Activated T-helper 1 cell treated with Interleukin-2 at 50 U/mL for 16 hours (primary cell): ENCODE results near the gene MTHFS.
"Not testable (repeated sequence)": the region's sequence is repeated elsewhere in the genome, so short reads cannot be mapped to it uniquely, and the experiment has no call there.

Experiments used
- DNase-seq: peaks from one replicate; pipeline ENCODE4 v3.0.0-alpha.2; 2020; ENCODE audit warnings: low read depth

MTHFS gene

DNA sequence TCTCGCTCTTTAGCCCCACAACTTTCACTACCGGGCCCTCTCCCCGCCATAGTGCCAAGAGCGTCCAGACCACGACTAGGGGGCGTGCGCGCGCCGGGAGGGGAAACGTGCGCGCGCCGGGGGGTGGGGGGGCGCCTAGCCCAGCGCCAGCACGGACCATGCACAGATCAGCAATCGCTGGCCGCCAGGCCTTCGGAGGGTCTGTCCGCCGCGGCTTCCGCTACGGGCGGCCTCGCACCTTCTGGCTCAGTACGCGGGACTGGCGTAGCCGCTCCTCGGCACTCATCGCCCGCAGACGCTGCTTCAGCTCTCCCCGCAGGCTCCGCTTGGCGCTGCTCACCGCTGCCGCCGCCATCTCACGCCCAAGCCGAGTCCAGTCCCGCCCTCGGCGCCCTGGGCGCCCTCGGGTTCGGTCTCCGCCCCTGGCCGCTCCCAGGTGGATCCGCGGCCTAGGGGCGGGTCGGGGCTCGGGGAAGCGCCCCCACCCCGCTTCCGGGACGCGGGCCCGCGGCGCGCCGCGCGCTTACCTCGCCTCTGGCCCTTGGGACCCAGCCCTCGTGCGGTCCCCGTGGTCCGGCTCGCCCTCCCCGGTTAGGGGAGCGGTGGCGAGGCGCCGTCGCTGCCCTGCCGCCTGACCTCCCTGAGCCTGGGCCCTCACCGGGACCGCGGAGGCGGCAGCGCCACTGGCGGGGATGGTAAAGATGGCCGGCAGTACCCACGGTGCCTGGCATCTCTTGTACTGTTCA, at the start of gene MTHFS:
MTHFS (minus strand) TSS at position 381 of the 746 bp plus-strand sequence; CDS start at position 355, 26 bp downstream.
- peak; percentile 76 for DNase-seq

DNA sequence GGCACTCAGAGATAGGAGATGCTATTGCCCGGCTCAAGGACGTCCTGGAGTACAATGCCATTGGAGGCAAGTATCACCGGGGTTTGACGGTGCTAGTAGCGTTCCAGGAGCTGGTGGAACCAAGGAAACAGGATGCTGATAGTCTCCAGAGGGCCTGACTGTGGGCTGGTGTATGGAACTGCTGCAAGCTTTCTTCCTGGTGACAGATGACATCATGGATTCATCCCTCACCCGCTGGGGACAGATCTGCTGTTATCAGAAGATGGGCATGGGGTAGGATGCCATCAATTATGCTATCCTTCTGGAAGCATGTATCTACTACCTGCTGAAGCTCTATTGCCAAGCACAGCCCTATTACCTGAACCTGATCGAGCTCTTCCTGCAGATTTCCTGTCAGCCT, 47.8 kb upstream of the MTHFS start:
- no peak for DNase-seq

DNA sequence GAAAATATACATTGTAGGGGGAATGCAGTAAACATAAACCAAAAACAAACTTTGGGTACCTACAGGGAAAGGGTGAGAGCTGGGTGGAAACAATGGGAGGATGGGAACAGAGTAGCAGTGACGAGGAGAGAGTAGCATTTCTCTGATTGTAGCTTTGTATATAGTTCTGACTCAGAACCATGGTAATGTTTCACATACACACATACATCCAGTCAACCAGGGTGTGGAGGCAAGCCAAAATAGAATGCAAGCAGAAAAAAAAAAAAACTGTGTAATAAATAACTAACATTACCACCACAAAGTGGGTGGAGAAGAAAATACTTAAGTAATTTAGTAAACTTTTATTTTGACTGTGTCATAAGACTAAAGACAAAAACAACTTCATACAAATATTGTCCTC, 47.0 kb upstream of the MTHFS start:
- no peak for DNase-seq

DNA sequence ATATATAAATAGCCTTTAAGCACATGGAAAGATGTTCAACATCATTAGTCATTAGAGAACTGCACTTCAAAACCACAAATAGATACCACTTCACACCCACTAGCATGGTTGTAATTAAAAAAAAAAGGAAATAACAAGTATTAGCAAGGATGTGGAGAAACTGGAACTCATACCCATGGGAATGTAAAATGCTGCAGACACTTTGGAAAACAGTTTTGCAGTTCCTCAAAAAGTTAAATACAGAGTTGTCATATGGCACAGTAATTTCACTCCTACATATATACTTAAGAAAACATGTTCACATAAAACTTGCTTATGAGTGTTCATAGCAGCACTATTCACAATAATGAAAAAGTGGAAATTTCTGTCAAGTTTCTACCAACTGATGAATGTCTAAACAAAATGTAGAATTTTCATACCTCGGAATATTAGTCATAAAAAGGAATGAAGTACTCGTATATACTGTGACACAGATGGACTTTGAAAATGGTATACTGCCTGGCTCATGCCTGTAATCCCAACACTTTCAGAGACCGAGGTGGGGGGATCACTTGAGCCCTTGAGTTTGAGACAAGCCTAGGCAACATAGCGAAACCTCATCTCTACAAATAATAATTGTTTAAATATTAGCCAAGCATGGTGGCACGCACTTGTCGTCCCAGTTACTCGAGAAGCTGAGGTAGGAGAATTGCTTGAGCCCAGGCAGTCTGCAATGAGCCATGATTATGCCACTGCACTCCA, 46.1 kb upstream of the MTHFS start:
- no peak for DNase-seq

DNA sequence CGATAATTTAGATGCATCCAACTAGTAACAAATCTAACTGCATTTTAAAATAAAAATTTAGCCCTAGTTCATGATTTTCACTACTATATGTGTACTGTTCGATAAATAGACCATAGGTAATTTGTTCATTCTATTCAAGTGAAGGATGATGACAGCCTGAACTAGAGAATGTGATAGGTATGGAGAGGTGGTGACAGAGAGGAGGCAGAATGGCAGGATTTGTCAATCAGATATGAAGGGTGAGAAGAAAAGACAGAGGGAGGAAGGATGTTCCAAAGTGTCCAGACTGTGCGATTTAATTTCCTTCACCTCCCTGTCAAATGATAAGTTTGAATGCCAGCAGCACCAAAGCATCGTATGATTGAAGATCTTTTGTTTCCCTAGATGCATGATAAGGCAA, 42.6 kb upstream of the MTHFS start:
- no peak for DNase-seq

DNA sequence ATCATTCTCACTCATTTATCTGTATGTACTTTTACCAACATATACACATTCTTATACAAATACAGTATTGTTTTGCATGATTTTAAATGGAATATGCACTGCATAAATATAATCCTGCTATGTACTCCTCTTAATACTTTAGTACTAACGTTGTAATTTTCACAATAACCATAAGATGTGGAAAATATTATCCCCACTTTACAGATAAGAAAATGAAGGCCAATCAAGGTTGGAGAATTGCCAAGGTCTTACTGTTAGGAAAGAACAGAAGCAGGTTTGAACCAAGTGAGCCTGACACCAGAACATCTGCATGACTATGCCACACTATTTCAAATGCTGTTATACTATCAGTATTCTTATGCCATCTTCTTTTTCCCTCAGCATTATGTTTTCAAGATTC, 41.3 kb upstream of the MTHFS start:
- no peak for DNase-seq

DNA sequence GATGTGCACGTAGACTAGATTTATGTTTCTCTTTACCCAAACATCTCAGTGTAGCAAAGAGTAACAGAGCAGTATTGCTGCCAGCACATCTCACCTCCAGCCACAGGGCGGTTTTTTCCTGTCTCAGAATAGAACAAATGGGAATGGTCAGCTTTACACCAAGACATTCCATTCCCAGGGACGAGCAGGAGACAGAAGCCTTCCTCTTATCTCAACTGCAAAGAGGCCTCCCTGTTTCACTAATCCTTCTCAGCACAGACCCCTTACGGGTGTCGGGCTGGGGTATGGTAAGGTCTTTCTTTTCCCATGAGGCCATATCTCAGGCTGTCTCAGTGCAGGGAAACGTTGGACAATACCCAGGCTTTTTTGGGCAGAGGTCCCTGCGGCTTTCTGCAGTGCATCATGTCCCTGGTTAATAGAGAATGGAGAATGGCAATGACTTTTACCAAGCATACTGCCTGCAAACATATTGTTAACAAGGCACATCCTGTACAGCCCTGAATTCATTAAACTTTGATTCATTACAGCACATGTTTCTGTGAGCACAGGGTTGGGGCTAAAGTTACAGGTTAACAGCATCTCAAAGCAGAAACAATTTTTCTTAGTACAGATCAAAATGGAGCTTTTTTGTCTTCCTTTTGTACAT, 38.9 kb upstream of the MTHFS start:
- not testable (repeated sequence) for DNase-seq

DNA sequence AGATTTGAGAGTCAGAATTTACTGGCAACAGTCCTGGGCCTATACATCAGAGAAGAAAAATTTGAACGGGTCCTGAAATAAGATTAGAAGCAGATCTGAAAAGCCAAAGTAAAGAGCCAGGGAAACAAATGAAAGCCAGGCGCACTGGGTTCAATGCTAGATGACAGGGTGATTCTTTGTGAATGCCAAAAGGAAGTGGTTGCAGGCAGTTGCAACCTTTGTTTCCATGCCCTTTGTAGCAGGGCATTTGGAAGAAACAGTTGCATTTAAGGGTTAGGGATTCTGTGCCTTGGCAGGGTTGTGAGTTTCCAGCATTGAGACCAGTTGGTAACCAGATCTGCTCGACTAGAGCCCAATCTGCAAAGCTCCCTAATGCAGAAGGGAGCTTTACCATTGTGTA, 36.4 kb upstream of the MTHFS start:
- DNase-seq = no peak

DNA sequence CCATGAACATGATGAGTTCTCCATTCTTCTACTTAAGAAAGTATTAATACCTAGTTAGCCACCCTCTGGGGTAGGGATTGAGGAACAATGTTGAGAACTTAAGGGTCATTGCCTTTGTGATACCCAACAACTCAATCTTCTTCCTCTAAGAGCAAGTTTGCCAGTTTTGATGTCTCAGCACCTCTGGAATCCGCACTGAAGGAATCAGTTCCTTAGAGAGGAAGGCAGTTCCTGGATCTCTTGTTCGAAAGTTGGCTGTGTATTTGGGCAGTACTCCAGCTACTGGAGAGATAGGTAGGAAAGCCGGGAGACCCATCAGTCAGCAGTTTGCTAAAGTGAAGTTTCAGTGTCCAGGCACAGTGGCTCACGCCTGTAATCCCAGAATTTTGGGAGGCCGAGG, 35.6 kb upstream of the MTHFS start:
- no peak for DNase-seq

DNA sequence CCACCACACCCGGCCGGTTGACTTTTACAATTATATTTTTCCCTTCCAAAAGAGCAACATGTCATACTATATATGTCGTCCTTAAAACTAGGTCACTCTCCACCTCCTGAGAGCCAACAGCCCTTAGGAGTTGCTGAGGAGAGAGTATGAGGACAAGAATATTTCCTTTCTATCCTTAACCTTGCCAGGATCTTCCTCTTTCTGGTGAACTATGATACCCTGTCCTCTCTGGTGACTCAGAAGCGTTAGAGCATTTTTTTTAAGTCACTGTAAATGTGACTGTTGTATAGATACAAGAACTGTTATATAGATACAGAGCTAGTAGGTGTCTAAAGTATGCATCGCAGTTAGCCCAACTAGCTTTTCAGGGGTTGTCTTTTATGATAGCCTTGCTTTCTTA, 33.7 kb upstream of the MTHFS start:
- no peak for DNase-seq

DNA sequence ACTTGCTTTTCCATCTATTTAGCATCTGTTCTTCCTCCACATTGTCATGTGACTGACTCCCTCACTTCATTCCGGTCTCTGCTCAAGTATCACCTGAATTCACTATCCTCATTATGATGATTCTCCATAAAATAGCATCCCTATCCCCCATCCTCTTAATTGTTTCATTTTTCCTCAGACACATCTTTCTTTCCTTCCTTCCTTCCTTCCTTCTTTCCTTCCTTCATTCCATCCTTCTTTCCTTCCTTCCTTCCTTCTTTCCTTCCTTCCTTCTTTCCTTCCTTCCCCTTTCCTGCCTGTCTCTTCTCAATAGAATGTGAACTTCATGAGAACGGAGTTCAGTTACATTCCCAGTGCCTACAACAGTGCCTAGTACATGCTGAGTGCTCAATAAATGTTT, 32.6 kb upstream of the MTHFS start:
- no peak for DNase-seq

DNA sequence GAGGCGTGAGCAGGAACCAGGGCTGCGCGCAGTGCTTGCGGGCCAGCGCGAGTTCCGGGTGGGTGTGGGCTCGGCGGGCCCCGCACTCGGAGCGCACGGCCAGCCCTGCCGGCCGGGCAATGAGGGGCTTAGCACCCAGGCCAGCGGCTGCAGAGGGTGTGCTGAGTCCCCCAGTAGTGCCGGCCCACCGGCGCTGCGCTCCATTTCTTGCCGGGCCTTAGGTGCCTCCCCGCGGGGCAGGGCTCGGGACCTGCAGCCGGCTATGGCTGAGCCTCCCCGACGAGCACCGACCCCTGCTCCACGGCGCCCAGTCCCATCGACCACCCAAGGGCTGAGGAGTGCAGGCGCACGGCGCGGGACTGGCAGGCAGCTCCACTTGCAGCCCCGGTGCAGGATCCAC, 29.3 kb upstream of the MTHFS start:
- DNase-seq = not testable (repeated sequence)

DNA sequence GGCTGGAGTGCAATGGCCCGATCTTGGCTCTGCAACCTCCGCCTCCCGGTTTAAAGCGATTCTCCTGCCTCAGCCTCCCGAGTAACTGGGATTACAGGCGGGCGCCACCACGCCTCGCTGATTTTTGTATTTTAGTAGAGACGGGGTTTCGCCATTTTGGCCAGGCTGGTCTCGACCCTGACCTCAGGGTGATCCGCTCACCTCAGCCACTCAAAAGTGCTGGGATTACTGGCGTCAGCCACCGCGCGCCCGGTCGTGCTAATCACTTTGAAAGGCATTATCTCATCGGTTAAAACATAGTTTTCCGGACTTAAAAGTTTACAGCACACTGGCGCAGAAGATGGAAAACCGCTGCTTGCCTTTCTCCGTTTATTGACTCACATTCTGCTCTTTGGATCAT, 27.6 kb upstream of the MTHFS start:
- DNase-seq = no peak

DNA sequence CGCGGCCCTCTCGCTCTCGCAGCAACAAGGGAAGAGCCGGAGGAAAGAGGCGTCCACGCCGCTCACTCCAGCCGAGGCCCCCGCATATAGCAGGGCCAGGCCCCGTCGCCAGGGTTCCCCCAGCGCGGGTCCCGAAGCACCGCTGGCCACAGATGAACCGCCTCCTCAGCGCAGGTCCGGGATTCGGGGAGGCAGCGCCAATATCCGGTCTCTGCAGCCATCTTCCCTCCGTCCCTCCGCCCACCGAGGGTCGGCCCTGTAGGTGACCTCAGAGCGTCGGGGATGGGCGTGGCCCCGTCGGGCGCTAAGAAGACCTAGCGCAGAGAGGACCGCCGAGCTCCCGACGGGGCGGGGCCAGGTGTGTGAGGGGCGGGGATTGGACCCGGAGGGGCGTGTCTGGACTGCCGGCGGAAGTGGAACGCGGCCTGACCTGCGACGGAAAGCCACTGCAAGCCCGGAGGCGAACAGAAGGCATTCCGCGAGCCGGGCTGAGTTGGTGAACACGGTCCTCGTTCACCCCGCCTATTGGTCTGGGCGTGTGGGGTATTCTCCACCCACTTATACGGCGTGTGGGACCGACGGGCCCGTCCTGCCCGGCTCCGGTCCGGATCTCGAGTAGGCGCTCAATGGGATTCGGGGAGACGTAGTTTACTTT, 26.8 kb upstream of the MTHFS start:
- DNase-seq = peak; percentile 99

DNA sequence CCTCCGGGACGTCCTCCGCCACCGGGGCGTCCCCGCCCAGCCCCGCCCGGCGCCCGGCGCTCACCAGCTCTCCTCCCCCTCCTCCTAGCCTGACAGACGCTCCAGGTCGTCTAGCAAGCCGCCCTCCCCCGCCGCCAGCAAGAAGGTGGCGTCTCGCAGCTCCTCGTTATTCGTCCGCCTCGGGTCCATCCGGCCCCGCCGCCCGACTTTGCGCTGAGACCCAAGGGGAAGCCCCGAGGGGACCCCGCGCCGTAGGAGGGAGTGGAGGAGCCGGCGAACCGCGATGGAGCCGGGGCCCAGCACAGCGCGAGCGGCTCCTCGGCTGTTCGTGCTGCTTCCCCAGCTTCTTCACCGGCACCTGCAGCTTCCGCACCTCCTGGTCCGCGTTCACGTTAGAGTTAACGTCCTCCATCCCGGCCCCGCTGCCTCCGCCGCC, 26.3 kb upstream of the MTHFS start:
- DNase-seq = peak; percentile 51

DNA sequence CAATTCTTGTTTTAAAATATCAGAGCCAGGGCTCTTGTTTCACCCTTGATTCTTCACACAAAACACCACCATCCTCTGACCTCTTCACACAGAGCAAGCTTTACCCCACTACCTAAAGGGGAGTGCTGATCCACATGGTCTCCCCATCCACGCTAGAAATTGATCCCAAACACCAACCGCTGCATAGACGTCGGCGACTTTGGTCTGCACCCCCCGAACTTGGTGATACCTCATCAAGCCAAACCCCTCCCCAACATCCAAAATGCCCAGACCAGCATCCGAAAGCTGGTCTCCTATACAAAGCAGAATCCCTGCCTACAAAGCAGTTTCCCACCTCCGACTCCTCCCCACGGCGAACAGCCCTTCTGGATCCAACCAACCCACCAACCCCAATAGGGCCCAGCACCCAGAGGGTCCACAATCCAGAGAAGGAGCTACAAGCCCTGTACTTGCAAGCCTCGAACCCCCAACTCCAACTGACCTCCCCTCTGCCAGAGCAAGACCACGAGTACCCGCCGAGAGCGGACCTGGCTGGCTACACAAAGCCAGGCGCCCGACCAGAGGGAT, 25.8 kb upstream of the MTHFS start:
- DNase-seq = no peak

DNA sequence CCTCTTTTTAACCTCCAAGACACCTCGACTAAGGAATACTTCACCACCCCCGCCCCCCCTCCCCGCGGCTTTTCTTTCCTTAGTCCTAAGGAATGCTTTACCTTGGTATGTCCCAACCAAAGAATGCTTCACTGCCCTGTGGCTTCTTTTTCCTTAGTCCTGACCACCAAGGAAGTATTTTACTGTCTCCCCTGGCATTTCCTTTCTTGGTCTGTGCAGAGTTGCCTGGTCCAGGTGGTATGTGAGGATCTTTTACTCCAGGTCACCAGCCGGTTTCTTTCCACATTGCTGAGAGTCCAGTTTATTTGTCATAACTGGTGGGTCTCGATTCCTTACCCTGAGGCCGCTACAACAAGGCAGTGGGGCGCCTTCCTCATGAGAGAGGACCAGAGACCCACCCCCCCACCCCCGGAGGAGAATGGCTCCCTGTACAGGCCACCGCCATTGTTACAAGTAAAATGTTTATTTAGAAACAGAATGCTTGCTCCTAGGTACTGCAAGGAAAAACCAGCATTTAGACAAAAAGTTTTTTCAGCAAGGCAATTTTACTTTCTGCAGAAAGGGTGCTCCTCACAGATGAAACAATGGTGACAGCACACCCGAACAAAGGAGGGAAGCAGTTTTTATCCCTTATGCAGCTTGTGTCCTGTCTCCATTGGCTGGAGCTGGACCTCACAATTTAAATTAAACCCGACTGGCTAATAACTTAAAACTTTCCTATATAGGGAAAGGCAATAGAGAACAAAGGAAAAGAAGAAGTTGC, 23.1 kb upstream of the MTHFS start:
- no peak for DNase-seq

DNA sequence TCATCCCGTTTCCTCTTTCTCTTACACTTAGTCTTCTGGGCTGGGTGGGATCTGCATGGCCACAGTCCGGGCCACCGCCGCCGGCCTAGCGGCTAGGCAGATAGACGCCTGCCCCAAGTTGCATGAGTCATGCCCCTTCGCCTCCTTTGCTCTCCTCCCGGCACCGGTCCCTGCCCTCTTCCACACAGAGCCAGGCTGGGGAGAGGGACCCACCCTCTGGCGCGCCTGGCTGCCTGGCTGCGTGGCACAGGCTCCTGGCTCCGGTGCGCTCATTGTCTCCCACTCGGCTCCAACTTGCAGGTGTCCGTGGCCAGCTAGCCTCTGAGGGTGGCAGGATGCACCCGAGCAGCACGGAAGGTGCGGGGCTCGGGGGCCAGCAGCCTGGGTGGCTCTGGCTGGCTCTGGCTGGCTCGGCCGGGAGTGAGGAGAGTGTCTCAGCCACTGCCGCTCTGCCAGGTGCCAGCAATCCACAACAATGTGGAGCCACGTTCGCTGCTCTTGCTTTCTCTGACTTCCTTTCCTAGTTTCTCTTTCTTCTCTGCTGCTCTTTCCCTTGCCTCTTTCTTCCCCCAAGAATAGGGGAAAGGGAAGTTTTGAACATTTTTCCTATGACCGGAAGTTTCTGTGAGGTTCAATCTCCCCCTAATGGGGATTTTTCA, 22.4 kb upstream of the MTHFS start:
- DNase-seq = no peak

DNA sequence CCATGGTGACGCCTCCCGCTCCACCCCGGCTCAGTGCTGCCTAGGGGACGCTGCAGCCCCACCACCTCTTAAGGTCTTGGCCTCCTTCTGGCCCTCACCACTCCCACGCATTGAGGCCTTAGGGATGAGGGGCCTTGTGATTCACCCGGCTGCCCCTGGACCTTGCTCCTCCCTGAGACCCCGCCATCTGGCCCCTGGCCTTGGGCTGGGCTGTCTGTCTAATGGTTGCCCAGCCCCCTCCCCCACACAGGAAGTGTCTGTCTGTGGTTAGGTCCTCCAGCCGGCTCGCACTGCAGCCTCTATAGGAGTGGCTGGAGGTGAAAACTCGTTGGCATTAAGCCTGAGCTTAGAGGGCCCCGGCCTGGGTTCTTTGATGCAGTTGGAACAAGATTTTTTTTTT, 21.5 kb upstream of the MTHFS start:
- DNase-seq = no peak

DNA sequence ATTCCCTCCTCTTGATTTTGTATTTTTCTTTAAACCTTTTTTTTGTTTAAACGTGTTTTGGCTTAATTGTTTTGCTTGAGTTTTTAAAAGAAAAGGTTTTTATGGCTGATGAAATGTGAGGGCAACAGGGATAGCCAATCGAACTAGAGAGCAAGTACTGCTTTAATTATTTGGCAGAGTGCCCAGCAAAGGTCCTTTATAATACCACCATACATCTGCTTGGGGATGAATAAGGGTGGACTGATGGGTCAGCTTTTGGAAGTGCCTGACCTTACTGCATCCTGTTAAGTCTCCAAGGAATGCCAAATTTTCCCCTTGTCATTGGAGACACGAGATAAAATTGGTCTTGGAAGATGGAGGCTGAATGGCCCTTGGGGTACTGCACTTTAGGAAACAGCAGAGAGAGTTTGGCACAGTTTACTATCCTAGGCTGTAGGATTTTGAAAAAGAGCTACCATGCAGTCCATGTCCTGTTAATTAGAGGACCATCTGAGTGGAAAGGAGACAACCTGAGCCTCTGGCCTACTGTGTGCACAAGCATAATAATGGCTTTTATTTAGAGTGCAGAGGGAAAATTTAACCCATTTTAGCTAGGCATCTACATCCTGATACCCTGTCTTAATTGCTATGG, 19.8 kb upstream of the MTHFS start:
- no peak for DNase-seq
